ENCODE results near the gene UST. TPM values are rescaled to one million over a fixed set of nuclear protein-coding genes. Genes with fewer than 3 reads are reported as not detected.

The UST gene
- total RNA-seq, 1 donor from 2014 or later = 23.2 TPM

- no peak for DNase-seq (ENCODE audit: low spot score)
- H3K36me3 Mint-ChIP-seq (ENCODE audit: low read depth, unreplicated experiment) = peaks cover 18% of the 10 kb centered on the region
- no peak overlapping the region for H3K4me3 Mint-ChIP-seq (ENCODE audit: unreplicated experiment)
- TF ChIP-seq, protein P1, sequence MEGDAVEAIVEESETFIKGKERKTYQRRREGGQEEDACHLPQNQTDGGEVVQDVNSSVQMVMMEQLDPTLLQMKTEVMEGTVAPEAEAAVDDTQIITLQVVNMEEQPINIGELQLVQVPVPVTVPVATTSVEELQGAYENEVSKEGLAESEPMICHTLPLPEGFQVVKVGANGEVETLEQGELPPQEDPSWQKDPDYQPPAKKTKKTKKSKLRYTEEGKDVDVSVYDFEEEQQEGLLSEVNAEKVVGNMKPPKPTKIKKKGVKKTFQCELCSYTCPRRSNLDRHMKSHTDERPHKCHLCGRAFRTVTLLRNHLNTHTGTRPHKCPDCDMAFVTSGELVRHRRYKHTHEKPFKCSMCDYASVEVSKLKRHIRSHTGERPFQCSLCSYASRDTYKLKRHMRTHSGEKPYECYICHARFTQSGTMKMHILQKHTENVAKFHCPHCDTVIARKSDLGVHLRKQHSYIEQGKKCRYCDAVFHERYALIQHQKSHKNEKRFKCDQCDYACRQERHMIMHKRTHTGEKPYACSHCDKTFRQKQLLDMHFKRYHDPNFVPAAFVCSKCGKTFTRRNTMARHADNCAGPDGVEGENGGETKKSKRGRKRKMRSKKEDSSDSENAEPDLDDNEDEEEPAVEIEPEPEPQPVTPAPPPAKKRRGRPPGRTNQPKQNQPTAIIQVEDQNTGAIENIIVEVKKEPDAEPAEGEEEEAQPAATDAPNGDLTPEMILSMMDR (IDR thresholded peaks at IDR 0.05; ENCODE audit: unreplicated experiment) = no peak
- no peaks in the 10 kb centered on the region for H3K9me3 Mint-ChIP-seq (ENCODE audit: unreplicated experiment)
- no peaks in the 10 kb centered on the region for H3K27me3 Mint-ChIP-seq (ENCODE audit: unreplicated experiment)
- H3K4me1 Mint-ChIP-seq (ENCODE audit: unreplicated experiment) = peaks cover 14% of the 10 kb centered on the region
- no peak overlapping the region for H3K27ac Mint-ChIP-seq (ENCODE audit: unreplicated experiment)
Observed at GRCh38 chr6:148893481-148893880, 146.7 kb downstream of the UST start.

DNA sequence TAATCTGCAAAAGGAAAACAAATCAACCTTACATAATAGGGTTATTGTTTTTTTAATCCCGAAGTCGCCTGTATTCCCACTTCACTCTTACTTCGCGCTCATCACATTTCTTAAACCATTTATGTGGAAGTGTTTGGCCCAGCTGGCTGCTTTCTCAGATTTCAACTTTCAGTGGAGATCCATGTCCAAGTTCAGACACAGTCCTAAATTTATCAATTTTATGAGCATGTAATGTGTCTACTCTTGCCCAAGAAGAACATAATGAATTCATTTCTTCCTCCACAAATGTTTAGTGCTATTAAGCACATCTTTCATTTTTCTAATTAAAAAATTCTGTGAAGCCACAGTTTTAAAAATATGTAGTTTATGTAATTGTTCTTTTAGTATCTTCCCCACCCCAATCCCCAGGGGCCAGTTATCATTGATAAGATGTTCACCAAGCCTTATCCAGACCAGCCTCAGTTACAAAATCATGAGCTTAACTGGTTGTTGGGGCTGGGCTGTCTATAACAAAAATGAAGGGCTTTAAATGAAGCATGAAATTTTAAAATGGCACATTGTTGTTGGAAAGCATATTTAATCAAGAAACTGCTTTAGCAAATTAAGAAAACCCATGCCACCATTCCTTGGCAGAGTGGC, 151.7 kb downstream of the UST start:
- H3K4me1 Mint-ChIP-seq (ENCODE audit: unreplicated experiment) = peaks cover 13% of the 10 kb centered on the region
- no peak for DNase-seq (ENCODE audit: low spot score)
- no peak overlapping the region for H3K27ac Mint-ChIP-seq (ENCODE audit: unreplicated experiment)
- peaks cover 3% of the 10 kb centered on the region for H3K27me3 Mint-ChIP-seq (ENCODE audit: unreplicated experiment)
- H3K4me3 Mint-ChIP-seq (ENCODE audit: unreplicated experiment) = no peak overlapping the region
- TF ChIP-seq, protein P1 (IDR thresholded peaks at IDR 0.05; ENCODE audit: unreplicated experiment) = no peak
- H3K9me3 Mint-ChIP-seq (ENCODE audit: unreplicated experiment) = no peaks in the 10 kb centered on the region
- peaks cover 28% of the 10 kb centered on the region for H3K36me3 Mint-ChIP-seq (ENCODE audit: low read depth, unreplicated experiment)

DNA sequence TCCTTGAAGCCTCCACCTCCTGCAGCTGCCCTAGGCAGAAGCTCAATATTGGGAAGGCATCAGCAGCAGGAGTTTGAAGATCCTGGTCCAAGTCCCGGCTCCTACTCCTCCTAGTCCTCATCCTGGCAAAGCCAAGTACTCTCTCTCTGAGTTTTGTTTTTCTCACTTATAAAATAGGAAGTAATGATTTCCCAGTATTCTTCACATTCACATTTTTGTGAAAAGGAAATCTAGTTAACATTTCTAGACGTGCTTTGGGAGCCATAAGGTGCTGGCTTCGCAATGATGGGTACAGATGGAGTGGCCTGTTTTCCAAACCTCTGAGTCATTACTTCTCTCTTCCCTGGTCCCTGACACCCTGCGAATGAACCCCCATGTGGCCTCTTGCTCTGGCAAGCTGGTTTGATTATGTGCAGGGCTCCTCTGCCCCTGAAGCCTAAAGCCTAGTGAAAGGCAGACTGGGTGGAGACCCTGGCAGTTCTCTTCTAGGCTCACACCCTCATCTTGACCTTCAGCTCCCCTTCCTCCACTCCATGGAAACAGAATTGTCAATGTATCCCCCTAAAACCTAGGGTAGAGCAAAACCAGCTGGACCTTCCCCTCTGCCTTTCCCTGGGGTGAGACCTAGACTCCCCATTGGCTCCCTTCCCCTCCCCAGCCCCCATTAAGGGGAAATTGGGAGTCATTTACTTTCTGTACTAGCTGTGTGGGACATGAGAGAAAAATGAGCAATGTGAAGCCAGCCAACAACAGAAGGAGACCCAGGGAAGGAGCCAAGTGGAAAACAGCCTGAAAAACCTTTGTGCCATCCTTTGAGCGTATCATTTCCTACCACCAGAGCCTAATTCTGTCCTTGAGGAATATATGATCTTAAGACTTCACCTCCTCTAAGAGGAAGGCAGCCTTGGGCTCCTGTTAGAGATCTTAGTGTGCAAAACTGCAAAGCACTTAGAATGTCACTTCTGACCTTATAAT, 158.4 kb downstream of the UST start:
- TF ChIP-seq, protein P1 (IDR thresholded peaks at IDR 0.05; ENCODE audit: unreplicated experiment) = no peak
- Mint-ChIP-seq H3K36me3 (ENCODE audit: low read depth, unreplicated experiment) (peaks cover 8% of the 10 kb centered on the region), H3K4me3 (ENCODE audit: unreplicated experiment) (no peak overlapping the region), H3K4me1 (ENCODE audit: unreplicated experiment) (no peaks in the 10 kb centered on the region), H3K27ac (ENCODE audit: unreplicated experiment) (no peak overlapping the region), H3K9me3 (ENCODE audit: unreplicated experiment) (no peaks in the 10 kb centered on the region), H3K27me3 (ENCODE audit: unreplicated experiment) (peaks cover under 1% of the 10 kb centered on the region)
- no peak for DNase-seq (ENCODE audit: low spot score)

- Mint-ChIP-seq H3K27ac (ENCODE audit: unreplicated experiment) (no peak overlapping the region), H3K4me3 (ENCODE audit: unreplicated experiment) (no peak overlapping the region), H3K4me1 (ENCODE audit: unreplicated experiment) (peaks cover 2% of the 10 kb centered on the region), H3K36me3 (ENCODE audit: low read depth, unreplicated experiment) (peaks cover 2% of the 10 kb centered on the region), H3K9me3 (ENCODE audit: unreplicated experiment) (no peaks in the 10 kb centered on the region), H3K27me3 (ENCODE audit: unreplicated experiment) (no peaks in the 10 kb centered on the region)
- DNase-seq (ENCODE audit: low spot score) = no peak
- TF ChIP-seq, protein P1 (IDR thresholded peaks at IDR 0.05; ENCODE audit: unreplicated experiment) = no peak
Observed at GRCh38 chr6:148905901-148906300, 159.1 kb downstream of the UST start.

- Mint-ChIP-seq H3K27ac (ENCODE audit: unreplicated experiment) (no peak overlapping the region), H3K4me1 (ENCODE audit: unreplicated experiment) (peaks cover 5% of the 10 kb centered on the region), H3K9me3 (ENCODE audit: unreplicated experiment) (no peaks in the 10 kb centered on the region), H3K36me3 (ENCODE audit: low read depth, unreplicated experiment) (no peaks in the 10 kb centered on the region), H3K4me3 (ENCODE audit: unreplicated experiment) (no peak overlapping the region), H3K27me3 (ENCODE audit: unreplicated experiment) (no peaks in the 10 kb centered on the region)
- TF ChIP-seq, protein P1 (IDR thresholded peaks at IDR 0.05; ENCODE audit: unreplicated experiment) = no peak
- DNase-seq (ENCODE audit: low spot score) = no peak
Observed at GRCh38 chr6:148906386-148906785, 159.6 kb downstream of the UST start.
